H1 (cell line): ENCODE measurements around the gene TENT4A. TPM values are rescaled to one million over a fixed set of nuclear protein-coding genes. Genes with fewer than 3 reads are reported as not detected.

ENCODE experiments used
- CTCF ChIA-PET: fragments of 300-600 bp; sonication (Branson Sonifier 250); formaldehyde crosslinking; loops from one replicate; lab custom pipeline; 2021; ENCODE audit not compliant: partially characterized antibody; lab: Charles Lee
- POLR2A ChIA-PET: fragments of 300-600 bp; sonication (Branson Sonifier 250); formaldehyde crosslinking; loops from one replicate; lab custom pipeline; 2021; ENCODE audit warnings: inconsistent platforms; ENCODE audit not compliant: partially characterized antibody; lab: Charles Lee
- DNase-seq, 2 experiments: peaks; one replicate each; pipeline versions ENCODE4 v3.0.0 to v3.0.0-alpha.2; 2010 to 2022; ENCODE audit warnings: low spot score in 2 of 2, low read depth in 1 of 2, mixed read lengths in 1 of 2
- FAIRE-seq: peaks from 2 replicates; lab custom pipeline; 2011; peaks lifted over from hg19 to GRCh38; lab: Jason Lieb, UNC
- H2AFZ ChIP-seq: 2 replicates; pipeline ENCODE4 v1.8.1; 2012; ENCODE audit warnings: low read length, inconsistent platforms
- H2AK5ac ChIP-seq: 2 replicates; pipeline ENCODE4 v1.6.1; 2013; ENCODE audit warnings: low read depth, low read length
- H2BK120ac ChIP-seq: replicated peaks from 2 replicates; pipeline ENCODE3; 2013; ENCODE audit warnings: low read depth, low read length, inconsistent platforms
- H2BK12ac ChIP-seq: 2 replicates; pipeline ENCODE4 v1.6.1; 2013; ENCODE audit warnings: low read depth, low read length
- H2BK15ac ChIP-seq: 2 replicates; pipeline ENCODE4 v1.6.1; 2013; ENCODE audit warnings: low read length
- H2BK20ac ChIP-seq: 2 replicates; pipeline ENCODE4 v1.6.1; 2013; ENCODE audit warnings: low read length
- H2BK5ac ChIP-seq: 2 replicates; pipeline ENCODE4 v1.6.1; 2013; ENCODE audit warnings: low read depth, low read length
- H3K14ac ChIP-seq: 2 replicates; pipeline ENCODE4 v1.6.1; 2013; ENCODE audit warnings: inconsistent platforms; ENCODE audit not compliant: insufficient read length
- H3K18ac ChIP-seq: 2 replicates; pipeline ENCODE4 v1.6.1; 2013; ENCODE audit warnings: low read length; ENCODE audit errors: extremely low read depth
- H3K23ac ChIP-seq: 2 replicates; pipeline ENCODE4 v1.6.1; 2013; ENCODE audit warnings: inconsistent platforms; ENCODE audit not compliant: insufficient read length
- H3K23me2 ChIP-seq: 2 replicates; pipeline ENCODE4 v1.6.1; 2013; ENCODE audit warnings: low read depth, low read length
- H3K27ac ChIP-seq: 2 replicates; pipeline ENCODE4 v1.6.1; 2011; ENCODE audit warnings: low read depth, low read length, inconsistent platforms
- H3K27me3 ChIP-seq, 4 experiments: replicated peaks in 1 of 4; 1 replicate in 1 of 4; 2 replicates in 3 of 4; pipeline versions ENCODE4 v1.6.1 to v1.8.1; 2011 to 2013; ENCODE audit warnings: low read length in 3 of 4, mild to moderate bottlenecking in 3 of 4, inconsistent platforms in 2 of 4, mixed read lengths in 2 of 4, moderate library complexity in 1 of 4; ENCODE audit not compliant: control insufficient read depth in 3 of 4, insufficient read depth in 3 of 4; ENCODE audit errors: extremely low read depth in 1 of 4
- H3K36me3 ChIP-seq, 4 experiments: 2 replicates each; pipeline versions ENCODE4 v1.6.1 to v1.8.1; 2011 to 2013; ENCODE audit warnings: mild to moderate bottlenecking in 4 of 4, low read length in 3 of 4, moderate library complexity in 2 of 4, control low read depth in 1 of 4, inconsistent platforms in 1 of 4; ENCODE audit not compliant: insufficient read depth in 4 of 4, control insufficient read depth in 2 of 4
- H3K4ac ChIP-seq: replicated peaks from 2 replicates; pipeline ENCODE3; 2013; ENCODE audit warnings: low read length, low read depth, mixed read lengths, inconsistent platforms; ENCODE audit not compliant: insufficient read length
- H3K4me1 ChIP-seq, 4 experiments: replicated peaks in 1 of 4; 1 replicate in 1 of 4; 2 replicates in 3 of 4; pipeline versions ENCODE4 v1.6.1 to v1.8.1; 2011 to 2013; ENCODE audit warnings: low read length in 3 of 4, inconsistent platforms in 2 of 4, mixed read lengths in 1 of 4; ENCODE audit not compliant: insufficient read depth in 4 of 4, control insufficient read depth in 3 of 4
- H3K4me2 ChIP-seq, 2 experiments: 2 replicates each; pipeline versions ENCODE4 v1.6.1 to v1.8.1; 2011 to 2013; ENCODE audit warnings: low read depth in 2 of 2, low read length in 2 of 2, control low read depth in 1 of 2, inconsistent platforms in 1 of 2, mild to moderate bottlenecking in 1 of 2; ENCODE audit not compliant: insufficient read depth in 1 of 2
- H3K4me3 ChIP-seq, 4 experiments: fragments of 200-600, 300-600 bp in 1 of 4; sonication (generic), shearing (Covaris generic), sonication (Bioruptor Twin) in 1 of 4; 2 replicates each; pipeline versions ENCODE4 v1.5.1 to v1.8.1; 2011 to 2016; ENCODE audit warnings: low read length in 4 of 4, low read depth in 3 of 4, control low read depth in 2 of 4, inconsistent platforms in 2 of 4, mild to moderate bottlenecking in 2 of 4, mixed read lengths in 1 of 4, moderate library complexity in 1 of 4; ENCODE audit not compliant: insufficient read depth in 2 of 4; ENCODE audit errors: extremely low read depth in 1 of 4
- H3K56ac ChIP-seq: replicated peaks from 2 replicates; pipeline ENCODE3; 2013; ENCODE audit warnings: low read depth, mild to moderate bottlenecking, mixed read lengths, low read length, inconsistent platforms; ENCODE audit not compliant: insufficient read length
- H3K79me1 ChIP-seq: 2 replicates; pipeline ENCODE4 v1.6.1; 2013; ENCODE audit warnings: low read depth, low read length, control low read depth
- H3K79me2 ChIP-seq, 2 experiments: 2 replicates each; pipeline versions ENCODE4 v1.6.1 to v1.8.1; 2012 to 2013; ENCODE audit warnings: low read length in 2 of 2, mild to moderate bottlenecking in 2 of 2, inconsistent platforms in 1 of 2; ENCODE audit not compliant: insufficient read depth in 2 of 2, control insufficient read depth in 1 of 2
- H3K9ac ChIP-seq, 4 experiments: replicated peaks in 1 of 4; 1 replicate in 1 of 4; 2 replicates in 3 of 4; pipeline versions ENCODE4 v1.6.1 to v1.8.1; 2011 to 2013; ENCODE audit warnings: low read depth in 3 of 4, low read length in 3 of 4, control low read depth in 2 of 4, mild to moderate bottlenecking in 2 of 4, moderate library complexity in 2 of 4, inconsistent platforms in 1 of 4; ENCODE audit errors: extremely low read depth in 1 of 4
- H3K9me3 ChIP-seq, 2 experiments: 2 replicates each; pipeline versions ENCODE4 v1.6.1 to v1.8.1; 2012 to 2013; ENCODE audit warnings: mild to moderate bottlenecking in 2 of 2, moderate library complexity in 2 of 2, control low read depth in 1 of 2, inconsistent platforms in 1 of 2, low read depth in 1 of 2, low read length in 1 of 2, mixed read lengths in 1 of 2; ENCODE audit not compliant: insufficient read depth in 2 of 2
- H4K20me1 ChIP-seq, 2 experiments: replicated peaks in 1 of 2; 2 replicates each; pipeline versions ENCODE3 to v1.8.1; 2011 to 2013; ENCODE audit warnings: inconsistent platforms in 2 of 2, low read length in 2 of 2, mild to moderate bottlenecking in 1 of 2; ENCODE audit not compliant: insufficient read depth in 2 of 2, control insufficient read depth in 1 of 2
- H4K5ac ChIP-seq: 2 replicates; pipeline ENCODE4 v1.6.1; 2013; ENCODE audit warnings: low read length, low read depth, mixed read lengths, inconsistent platforms; ENCODE audit not compliant: insufficient read length
- H4K8ac ChIP-seq: 2 replicates; pipeline ENCODE4 v1.8.0; 2013; ENCODE audit warnings: mild to moderate bottlenecking, moderate library complexity, low read length, inconsistent platforms; ENCODE audit not compliant: insufficient read depth; ENCODE audit errors: extremely low read depth
- H4K91ac ChIP-seq: replicated peaks from 2 replicates; pipeline ENCODE3; 2013; ENCODE audit warnings: low read length, mixed read lengths, inconsistent platforms; ENCODE audit not compliant: insufficient read length
- KDM1A ChIP-seq: fragments of 200-600, 300-600 bp; sonication (generic); IDR thresholded peaks from 2 replicates; pipeline ENCODE4 v1.7.1; 2016; ENCODE audit warnings: mild to moderate bottlenecking, low read length, borderline replicate concordance
- RAD21 ChIP-seq, 2 experiments: IDR thresholded peaks in 1 of 2; conservative IDR thresholded peaks in 1 of 2; 2 replicates each; pipeline ENCODE4 v1.6.1; 2011; ENCODE audit warnings: low read depth in 2 of 2, low read length in 2 of 2, improper control_type of control experiment in 1 of 2, inconsistent platforms in 1 of 2, mild to moderate bottlenecking in 1 of 2, moderate library complexity in 1 of 2
- WGBS, 2 experiments: shearing (Covaris generic) in 1 of 2; methylation state at CpG; one replicate each; pipeline versions ENCODE4 v1.1.6 to v1.1.7; 2013 to 2015; ENCODE audit warnings: low lambda C conversion rate in 2 of 2, mixed read lengths in 2 of 2, inconsistent platforms in 1 of 2, low coverage in 1 of 2, missing lambda C conversion rate in 1 of 2; ENCODE audit not compliant: insufficient replicate concordance in 2 of 2, insufficient coverage in 1 of 2, insufficient read length in 1 of 2; ENCODE audit errors: extremely low coverage in 1 of 2, missing lambda C conversion rate in 1 of 2; 5-methylcytosine and 5-hydroxymethylcytosine counted together
- polyA plus RNA-seq, 7 experiments: library from polyadenylated mRNA; depleted of rRNA in 3 of 7; stranded (reverse) in 5 of 7; unstranded in 2 of 7; fragments of >200 nt in 5 of 7; fragments of 200-250 nt in 2 of 7; gene quantifications; 1 replicate in 5 of 7; 2 replicates in 1 of 7; 4 replicates in 1 of 7; pipeline versions ENCODE4 v1.2.1 to v1.2.3, GENCODE V29; 2011 to 2013; ENCODE audit warnings: missing spikeins in 2 of 7, mixed read lengths in 2 of 7
- total RNA-seq: library from RNA; stranded (reverse); fragmentation: NEBNext Ultra II Directional; extraction: Animal tissue kit (Norgen Biotek cat#: 25700); gene quantifications from 2 replicates; pipeline ENCODE4 v1.2.1, GENCODE V29; 2021
- TF ChIP-seq, protein P1 (sequence below), 3 experiments: IDR thresholded peaks; 1 replicate in 2 of 3; 2 replicates in 1 of 3; pipeline versions ENCODE4 v1.5.1 to v1.6.1; 2011; ENCODE audit warnings: low read length in 3 of 3, mild to moderate bottlenecking in 3 of 3, inconsistent platforms in 2 of 3, low read depth in 1 of 3, moderate library complexity in 1 of 3; ENCODE audit not compliant: insufficient read depth in 1 of 3; ENCODE audit errors: control extremely low read depth in 1 of 3

TENT4A gene
- total and polyA plus RNA-seq, 2 of the 8 experiments (the other 6 are each of a cell fraction or from before 2014, with no cell fraction given) = 8.9 to 25.1 TPM

DNA sequence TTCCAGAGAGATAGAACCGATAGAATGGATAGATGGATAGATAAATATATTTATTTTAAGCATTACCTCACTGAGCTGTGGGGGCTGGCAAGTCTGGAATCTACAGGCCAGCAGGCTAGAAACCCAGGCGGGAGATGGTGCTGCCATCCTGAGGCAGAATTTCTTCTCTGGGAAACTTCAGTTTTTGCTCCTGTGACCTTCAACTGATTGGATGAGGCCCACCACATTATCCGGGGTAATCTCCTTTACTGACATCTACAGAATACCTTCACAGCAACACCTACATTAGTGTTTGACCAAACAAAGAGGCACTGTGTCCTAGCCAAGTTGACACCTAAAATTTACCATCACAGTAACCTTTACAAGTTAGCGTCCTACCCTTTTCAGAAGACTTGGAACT lies 29.2 kb upstream of the TENT4A start:
- H3K4me3 ChIP-seq = no peak overlapping the region
- H2AK5ac ChIP-seq = no peak overlapping the region
- H3K9me3 ChIP-seq = peaks cover 0 to 3% of the 10 kb centered on the region in 2 experiments; a peak in 1 of 4 replicates
- H2BK12ac ChIP-seq = no peak overlapping the region
- peaks cover 0 to 4% (median 2%) of the 10 kb centered on the region in 4 experiments; a peak in 4 of 7 replicates for H3K27me3 ChIP-seq
- POLR2A ChIA-PET = interaction anchor here (1.5 kb wide), 1 partner anchor 51 kb away, joined by 3 read pairs; the partner anchor contains the start of genes NSUN2 and SRD5A1
- DNase-seq (no peak), FAIRE-seq (no peak)
- H2BK120ac ChIP-seq = no peak overlapping the region
- H4K91ac ChIP-seq = no peak overlapping the region
- no peaks in the 10 kb centered on the region for H3K79me2 ChIP-seq
- no peak overlapping the region for H2AFZ ChIP-seq
- CTCF ChIA-PET = interaction anchor here (1.0 kb wide), 1 partner anchor 35 kb away, joined by 3 read pairs; no protein-coding TSS in a partner anchor
- no peak overlapping the region for H4K5ac ChIP-seq
- H3K4ac ChIP-seq = no peak overlapping the region
- H3K56ac ChIP-seq = no peak overlapping the region
- H2BK5ac ChIP-seq = no peak overlapping the region
- WGBS, 2 experiments = 82% methylated on average over 4 of the region's 4 CpGs; no CpG with 5 or more reads in 1 of the 2 experiments
- no peak overlapping the region for H3K14ac ChIP-seq
- no peak overlapping the region for H2BK20ac ChIP-seq
- peaks cover 0 to 4% of the 10 kb centered on the region in 2 experiments for H4K20me1 ChIP-seq
- TF ChIP-seq, protein P1, sequence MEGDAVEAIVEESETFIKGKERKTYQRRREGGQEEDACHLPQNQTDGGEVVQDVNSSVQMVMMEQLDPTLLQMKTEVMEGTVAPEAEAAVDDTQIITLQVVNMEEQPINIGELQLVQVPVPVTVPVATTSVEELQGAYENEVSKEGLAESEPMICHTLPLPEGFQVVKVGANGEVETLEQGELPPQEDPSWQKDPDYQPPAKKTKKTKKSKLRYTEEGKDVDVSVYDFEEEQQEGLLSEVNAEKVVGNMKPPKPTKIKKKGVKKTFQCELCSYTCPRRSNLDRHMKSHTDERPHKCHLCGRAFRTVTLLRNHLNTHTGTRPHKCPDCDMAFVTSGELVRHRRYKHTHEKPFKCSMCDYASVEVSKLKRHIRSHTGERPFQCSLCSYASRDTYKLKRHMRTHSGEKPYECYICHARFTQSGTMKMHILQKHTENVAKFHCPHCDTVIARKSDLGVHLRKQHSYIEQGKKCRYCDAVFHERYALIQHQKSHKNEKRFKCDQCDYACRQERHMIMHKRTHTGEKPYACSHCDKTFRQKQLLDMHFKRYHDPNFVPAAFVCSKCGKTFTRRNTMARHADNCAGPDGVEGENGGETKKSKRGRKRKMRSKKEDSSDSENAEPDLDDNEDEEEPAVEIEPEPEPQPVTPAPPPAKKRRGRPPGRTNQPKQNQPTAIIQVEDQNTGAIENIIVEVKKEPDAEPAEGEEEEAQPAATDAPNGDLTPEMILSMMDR (IDR thresholded peaks at IDR 0.05; ENCODE audit: control extremely low read depth in 1 of 3, insufficient read depth in 1 of 3, low read depth in 1 of 3, low read length in 3 of 3) = 0 out of 4 replicates have a peak, but pooled peaks of 1 of the 3 experiments have one; percentile 6
- peak; percentile 10 to 33; a peak in 2 of 4 replicates for TF ChIP-seq RAD21 (IDR thresholded peaks at IDR 0.05 in 1 of 2, conservative IDR thresholded peaks at IDR 0.05 in 1 of 2; ENCODE audit: low read depth in 2 of 2, low read length in 2 of 2)
- no peak for TF ChIP-seq KDM1A
- TF ChIP-seq, all 59 proteins: peak for 2
- Histone ChIP-seq H3K4me2 (no peak overlapping the region), H3K36me3 (no peaks in the 10 kb centered on the region), H3K18ac (no peak overlapping the region), H3K79me1 (no peaks in the 10 kb centered on the region; the same call in 1 of the 2 replicates), H3K27ac (no peak overlapping the region), H4K8ac (no peak overlapping the region), H3K9ac (no peak overlapping the region), H3K23ac (no peak overlapping the region), H2BK15ac (no peak overlapping the region), H3K23me2 (peaks cover 7% of the 10 kb centered on the region), H3K4me1 (no peaks in the 10 kb centered on the region)
